SK-N-SH (cell line): ENCODE measurements around the gene TXNRD1.

ENCODE experiments used
- EP300 ChIP-seq, 2 experiments: IDR thresholded peaks; 2 replicates each; pipeline versions ENCODE4 v1.4.0 to v1.6.1; 2012; ENCODE audit warnings: borderline replicate concordance in 1 of 2, low read depth in 1 of 2, low read length in 1 of 2
- EZH2phosphoT487 ChIP-seq: fragments of 200-600 bp; sonication (generic); IDR thresholded peaks from 2 replicates; pipeline ENCODE4 v1.6.1; 2017; ENCODE audit warnings: low read depth, mixed run types, mild to moderate bottlenecking, antibody characterized with exemption, moderate library complexity, borderline replicate concordance
- NFIC ChIP-seq: IDR thresholded peaks from 2 replicates; pipeline ENCODE4 v1.4.0; 2012; ENCODE audit warnings: borderline replicate concordance
- POLR2AphosphoS5 ChIP-seq: IDR thresholded peaks from 2 replicates; pipeline ENCODE4 v1.6.1; 2012; ENCODE audit warnings: low read depth, low read length
- RAD21 ChIP-seq: IDR thresholded peaks from 2 replicates; pipeline ENCODE4 v1.6.1; 2012; ENCODE audit warnings: mild to moderate bottlenecking, low read length
- SIN3A ChIP-seq: IDR thresholded peaks from 2 replicates; pipeline ENCODE4 v1.6.1; 2012; ENCODE audit warnings: low read depth, mild to moderate bottlenecking, low read length, moderate library complexity, borderline replicate concordance
- TAF1 ChIP-seq: IDR thresholded peaks from 2 replicates; pipeline ENCODE4 v1.6.1; 2012; ENCODE audit warnings: low read depth, mild to moderate bottlenecking, low read length, moderate library complexity, borderline replicate concordance
- TF ChIP-seq, protein P1 (sequence below): fragments of 200-600 bp; sonication (generic); IDR thresholded peaks from 2 replicates; pipeline ENCODE4 v1.6.1; 2017; ENCODE audit warnings: antibody characterized with exemption, mild to moderate bottlenecking, moderate library complexity
- TF ChIP-seq, protein P2 (sequence below): IDR thresholded peaks from 2 replicates; pipeline ENCODE4 v1.4.0; 2012; ENCODE audit warnings: low read depth
- TF ChIP-seq, protein P3 (sequence below): IDR thresholded peaks from 2 replicates; pipeline ENCODE4 v1.4.0; 2012; ENCODE audit warnings: low read depth, borderline replicate concordance
- TF ChIP-seq, protein P4 (sequence below): fragments of 150-350 bp; IDR thresholded peaks from 2 replicates; pipeline ENCODE4 v1.6.1; 2017; ENCODE audit warnings: antibody characterized with exemption, low read length, low read depth, borderline replicate concordance

DNA sequence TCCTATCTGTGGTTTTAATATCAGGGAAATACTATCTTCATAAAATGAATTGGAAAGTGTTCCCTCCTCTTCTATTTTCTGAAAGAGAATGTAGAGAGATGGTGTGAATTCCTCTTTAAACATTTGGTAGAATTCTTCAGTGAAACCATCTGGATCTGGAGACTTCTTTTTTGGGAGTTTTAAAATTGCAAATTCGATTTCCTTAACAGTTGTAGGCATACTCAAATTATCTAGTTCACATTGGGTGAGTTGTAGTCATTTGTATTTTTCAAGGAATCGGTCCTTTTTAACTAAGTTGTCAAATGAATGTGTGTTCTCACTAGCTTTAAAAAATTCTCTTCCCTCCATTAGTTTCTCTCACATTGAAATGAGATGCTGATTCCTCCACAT, 165.8 kb downstream of the TXNRD1 start:
- TF ChIP-seq, protein P1, sequence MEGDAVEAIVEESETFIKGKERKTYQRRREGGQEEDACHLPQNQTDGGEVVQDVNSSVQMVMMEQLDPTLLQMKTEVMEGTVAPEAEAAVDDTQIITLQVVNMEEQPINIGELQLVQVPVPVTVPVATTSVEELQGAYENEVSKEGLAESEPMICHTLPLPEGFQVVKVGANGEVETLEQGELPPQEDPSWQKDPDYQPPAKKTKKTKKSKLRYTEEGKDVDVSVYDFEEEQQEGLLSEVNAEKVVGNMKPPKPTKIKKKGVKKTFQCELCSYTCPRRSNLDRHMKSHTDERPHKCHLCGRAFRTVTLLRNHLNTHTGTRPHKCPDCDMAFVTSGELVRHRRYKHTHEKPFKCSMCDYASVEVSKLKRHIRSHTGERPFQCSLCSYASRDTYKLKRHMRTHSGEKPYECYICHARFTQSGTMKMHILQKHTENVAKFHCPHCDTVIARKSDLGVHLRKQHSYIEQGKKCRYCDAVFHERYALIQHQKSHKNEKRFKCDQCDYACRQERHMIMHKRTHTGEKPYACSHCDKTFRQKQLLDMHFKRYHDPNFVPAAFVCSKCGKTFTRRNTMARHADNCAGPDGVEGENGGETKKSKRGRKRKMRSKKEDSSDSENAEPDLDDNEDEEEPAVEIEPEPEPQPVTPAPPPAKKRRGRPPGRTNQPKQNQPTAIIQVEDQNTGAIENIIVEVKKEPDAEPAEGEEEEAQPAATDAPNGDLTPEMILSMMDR: no peak
- TF ChIP-seq EZH2phosphoT487 (no peak), EP300 (IDR thresholded peaks at IDR 0.05; ENCODE audit: borderline replicate concordance in 1 of 2, low read depth in 1 of 2, low read length in 1 of 2) (no peak), TAF1 (no peak), SIN3A (no peak), RAD21 (no peak), NFIC (no peak), POLR2AphosphoS5 (no peak)
- TF ChIP-seq, protein P2, sequence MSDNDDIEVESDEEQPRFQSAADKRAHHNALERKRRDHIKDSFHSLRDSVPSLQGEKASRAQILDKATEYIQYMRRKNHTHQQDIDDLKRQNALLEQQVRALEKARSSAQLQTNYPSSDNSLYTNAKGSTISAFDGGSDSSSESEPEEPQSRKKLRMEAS: no peak
- TF ChIP-seq, protein P3, sequence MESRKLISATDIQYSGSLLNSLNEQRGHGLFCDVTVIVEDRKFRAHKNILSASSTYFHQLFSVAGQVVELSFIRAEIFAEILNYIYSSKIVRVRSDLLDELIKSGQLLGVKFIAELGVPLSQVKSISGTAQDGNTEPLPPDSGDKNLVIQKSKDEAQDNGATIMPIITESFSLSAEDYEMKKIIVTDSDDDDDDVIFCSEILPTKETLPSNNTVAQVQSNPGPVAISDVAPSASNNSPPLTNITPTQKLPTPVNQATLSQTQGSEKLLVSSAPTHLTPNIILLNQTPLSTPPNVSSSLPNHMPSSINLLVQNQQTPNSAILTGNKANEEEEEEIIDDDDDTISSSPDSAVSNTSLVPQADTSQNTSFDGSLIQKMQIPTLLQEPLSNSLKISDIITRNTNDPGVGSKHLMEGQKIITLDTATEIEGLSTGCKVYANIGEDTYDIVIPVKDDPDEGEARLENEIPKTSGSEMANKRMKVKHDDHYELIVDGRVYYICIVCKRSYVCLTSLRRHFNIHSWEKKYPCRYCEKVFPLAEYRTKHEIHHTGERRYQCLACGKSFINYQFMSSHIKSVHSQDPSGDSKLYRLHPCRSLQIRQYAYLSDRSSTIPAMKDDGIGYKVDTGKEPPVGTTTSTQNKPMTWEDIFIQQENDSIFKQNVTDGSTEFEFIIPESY: no peak
- TF ChIP-seq, protein P4, sequence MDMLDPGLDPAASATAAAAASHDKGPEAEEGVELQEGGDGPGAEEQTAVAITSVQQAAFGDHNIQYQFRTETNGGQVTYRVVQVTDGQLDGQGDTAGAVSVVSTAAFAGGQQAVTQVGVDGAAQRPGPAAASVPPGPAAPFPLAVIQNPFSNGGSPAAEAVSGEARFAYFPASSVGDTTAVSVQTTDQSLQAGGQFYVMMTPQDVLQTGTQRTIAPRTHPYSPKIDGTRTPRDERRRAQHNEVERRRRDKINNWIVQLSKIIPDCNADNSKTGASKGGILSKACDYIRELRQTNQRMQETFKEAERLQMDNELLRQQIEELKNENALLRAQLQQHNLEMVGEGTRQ: no peak
